Neural progenitor cell (in vitro differentiated cells): ENCODE results near the gene MOGAT3. TPM values are rescaled to one million over a fixed set of nuclear protein-coding genes. Genes with fewer than 3 reads are reported as not detected.

Experiments
- DNase-seq: peaks from one replicate; pipeline ENCODE4 v3.0.0-alpha.2; 2016; ENCODE audit warnings: low spot score
- H2AFZ ChIP-seq: fragments of 200-600 bp; sonication (generic); replicated peaks from 2 replicates; pipeline ENCODE4 v1.6.1; 2016; ENCODE audit warnings: antibody characterized with exemption
- H3F3A ChIP-seq: fragments of 200-600 bp; sonication (generic); 2 replicates; pipeline ENCODE4 v1.6.1; 2016; ENCODE audit warnings: antibody characterized with exemption, low read depth
- H3K27ac ChIP-seq: fragments of 200-600 bp; sonication (generic); 2 replicates; pipeline ENCODE4 v1.5.1; 2016; ENCODE audit warnings: mild to moderate bottlenecking
- H3K27me3 ChIP-seq: fragments of 200-600 bp; sonication (generic); 2 replicates; pipeline ENCODE4 v1.6.1; 2016; ENCODE audit warnings: mild to moderate bottlenecking, moderate library complexity
- H3K36me3 ChIP-seq: fragments of 200-600 bp; sonication (generic); 2 replicates; pipeline ENCODE4 v1.5.1; 2016
- H3K4me1 ChIP-seq: fragments of 200-600 bp; sonication (generic); 2 replicates; pipeline ENCODE4 v1.6.1; 2016; ENCODE audit warnings: mixed run types
- H3K4me2 ChIP-seq: fragments of 200-600 bp; sonication (generic); 2 replicates; pipeline ENCODE4 v1.6.1; 2016
- H3K4me3 ChIP-seq: fragments of 200-600 bp; sonication (generic); 2 replicates; pipeline ENCODE4 v1.5.1; 2016
- H3K79me2 ChIP-seq: fragments of 200-600 bp; sonication (generic); 2 replicates; pipeline ENCODE4 v1.6.1; 2016; ENCODE audit warnings: low read depth
- H3K9ac ChIP-seq: fragments of 200-600 bp; sonication (generic); 2 replicates; pipeline ENCODE4 v1.6.1; 2016
- H3K9me3 ChIP-seq: fragments of 200-600 bp; sonication (generic); 2 replicates; pipeline ENCODE4 v1.5.1; 2016; ENCODE audit warnings: low read depth
- H4K20me1 ChIP-seq: fragments of 200-600 bp; sonication (generic); 2 replicates; pipeline ENCODE4 v1.6.1; 2016; ENCODE audit warnings: low read depth
- H3K27ac Mint-ChIP-seq: 3 replicates; pipeline ENCODE4 v1.8.0; 2021; ENCODE audit warnings: mixed read lengths
- H3K27me3 Mint-ChIP-seq: 2 replicates; pipeline ENCODE4 v1.8.0; 2022; ENCODE audit warnings: low read depth, mild to moderate bottlenecking, inconsistent platforms, moderate library complexity, mixed read lengths; ENCODE audit not compliant: insufficient read depth
- H3K36me3 Mint-ChIP-seq: 3 replicates; pipeline ENCODE4 v1.8.0; 2021; ENCODE audit warnings: mixed read lengths
- H3K4me1 Mint-ChIP-seq: 3 replicates; pipeline ENCODE4 v1.8.0; 2021; ENCODE audit warnings: mixed read lengths
- H3K4me3 Mint-ChIP-seq: 3 replicates; pipeline ENCODE4 v1.8.0; 2021; ENCODE audit warnings: mild to moderate bottlenecking, moderate library complexity, mixed read lengths
- H3K9me3 Mint-ChIP-seq: 3 replicates; pipeline ENCODE4 v1.8.0; 2020; ENCODE audit warnings: mixed read lengths
- CTCF ChIP-seq: fragments of 200-600 bp; sonication (generic); IDR thresholded peaks from 2 replicates; pipeline ENCODE4 v1.5.1; 2017; ENCODE audit warnings: antibody characterized with exemption, mild to moderate bottlenecking
- EZH2 ChIP-seq: fragments of 200-600 bp; sonication (generic); IDR thresholded peaks from 2 replicates; pipeline ENCODE4 v1.6.1; 2017; ENCODE audit warnings: antibody characterized with exemption, mild to moderate bottlenecking, moderate library complexity
- EZH2phosphoT487 ChIP-seq: fragments of 200-600 bp; sonication (generic); IDR thresholded peaks from 2 replicates; pipeline ENCODE4 v1.6.1; 2017; ENCODE audit warnings: antibody characterized with exemption
- total RNA-seq: library from RNA; depleted of rRNA; stranded (reverse); fragments of >200 nt; gene quantifications from 2 replicates; pipeline ENCODE4 v1.2.3, GENCODE V29; 2015; ENCODE audit warnings: low replicate concordance

Gene MOGAT3
- total RNA-seq, 1 donor from 2014 or later: not detected

GRCh38 chr7:101232141-101232850 is 31.5 kb upstream of the MOGAT3 start:
- peak overlapping the region; percentile 54 for H3K4me3 ChIP-seq
- H3K4me2 ChIP-seq: peak overlapping the region; percentile 78

GRCh38 chr7:101231644-101232043 is 30.8 kb upstream of the MOGAT3 start:
- Mint-ChIP-seq H3K27me3 (peaks cover 8% of the 10 kb centered on the region), H3K9me3 (no peaks in the 10 kb centered on the region), H3K4me1 (peaks cover 5% of the 10 kb centered on the region), H3K27ac (no peak overlapping the region), H3K36me3 (peaks cover 7% of the 10 kb centered on the region), H3K4me3 (peak overlapping the region; percentile 7)
- no peaks in the 10 kb centered on the region for H3K9me3 ChIP-seq
- DNase-seq: no peak
- no peaks in the 10 kb centered on the region for H3K4me1 ChIP-seq
- no peak overlapping the region for H2AFZ ChIP-seq
- TF ChIP-seq EZH2 (no peak), EZH2phosphoT487 (no peak), CTCF (no peak)
- H3K27ac ChIP-seq: no peak overlapping the region
- peaks cover 11% of the 10 kb centered on the region for H3F3A ChIP-seq
- peaks cover 6% of the 10 kb centered on the region for H4K20me1 ChIP-seq
- peak overlapping the region; percentile 54 for H3K4me3 ChIP-seq
- peak overlapping the region; percentile 78 for H3K4me2 ChIP-seq
- no peaks in the 10 kb centered on the region for H3K36me3 ChIP-seq
- H3K9ac ChIP-seq: no peak overlapping the region
- H3K27me3 ChIP-seq: no peaks in the 10 kb centered on the region
- no peaks in the 10 kb centered on the region for H3K79me2 ChIP-seq

More at GRCh38 chr7:101232141-101232850, 31.5 kb upstream of the MOGAT3 start:
- peak; percentile 57 for DNase-seq
- Histone ChIP-seq H3K9ac (no peak overlapping the region), H3K9me3 (no peaks in the 10 kb centered on the region), H3K4me1 (no peaks in the 10 kb centered on the region), H3F3A (peaks cover 11% of the 10 kb centered on the region), H3K36me3 (no peaks in the 10 kb centered on the region), H3K27me3 (no peaks in the 10 kb centered on the region), H3K27ac (no peak overlapping the region), H3K79me2 (no peaks in the 10 kb centered on the region), H2AFZ (peak overlapping the region; percentile 5), H4K20me1 (peaks cover 6% of the 10 kb centered on the region)
- Mint-ChIP-seq H3K36me3 (peaks cover 7% of the 10 kb centered on the region), H3K27ac (no peak overlapping the region), H3K4me1 (peaks cover 5% of the 10 kb centered on the region), H3K4me3 (no peak overlapping the region), H3K9me3 (no peaks in the 10 kb centered on the region), H3K27me3 (peaks cover 9% of the 10 kb centered on the region)
- TF ChIP-seq EZH2: no peak
- no peak for TF ChIP-seq EZH2phosphoT487
- TF ChIP-seq CTCF: no peak

GRCh38 chr7:101226721-101227120 is 25.9 kb upstream of the MOGAT3 start:
- H3K27me3 ChIP-seq: no peaks in the 10 kb centered on the region
- H3K4me3 ChIP-seq: no peak overlapping the region
- no peak overlapping the region for H3K9ac ChIP-seq
- Mint-ChIP-seq H3K36me3 (peaks cover 14% of the 10 kb centered on the region), H3K27ac (no peak overlapping the region), H3K4me1 (peaks cover 2% of the 10 kb centered on the region), H3K9me3 (no peaks in the 10 kb centered on the region), H3K4me3 (no peak overlapping the region), H3K27me3 (peaks cover 6% of the 10 kb centered on the region)
- H3K36me3 ChIP-seq: no peaks in the 10 kb centered on the region
- no peak overlapping the region for H3K27ac ChIP-seq
- H3K9me3 ChIP-seq: no peaks in the 10 kb centered on the region
- no peak for DNase-seq
- H4K20me1 ChIP-seq: peaks cover 4% of the 10 kb centered on the region
- no peak overlapping the region for H3K4me2 ChIP-seq
- H3F3A ChIP-seq: peaks cover 3% of the 10 kb centered on the region
- H2AFZ ChIP-seq: no peak overlapping the region
- TF ChIP-seq CTCF (no peak), EZH2phosphoT487 (no peak), EZH2 (no peak)
- peaks cover under 1% of the 10 kb centered on the region for H3K79me2 ChIP-seq
- no peaks in the 10 kb centered on the region for H3K4me1 ChIP-seq
